ENCODE results near the gene SLIT1.

DNA sequence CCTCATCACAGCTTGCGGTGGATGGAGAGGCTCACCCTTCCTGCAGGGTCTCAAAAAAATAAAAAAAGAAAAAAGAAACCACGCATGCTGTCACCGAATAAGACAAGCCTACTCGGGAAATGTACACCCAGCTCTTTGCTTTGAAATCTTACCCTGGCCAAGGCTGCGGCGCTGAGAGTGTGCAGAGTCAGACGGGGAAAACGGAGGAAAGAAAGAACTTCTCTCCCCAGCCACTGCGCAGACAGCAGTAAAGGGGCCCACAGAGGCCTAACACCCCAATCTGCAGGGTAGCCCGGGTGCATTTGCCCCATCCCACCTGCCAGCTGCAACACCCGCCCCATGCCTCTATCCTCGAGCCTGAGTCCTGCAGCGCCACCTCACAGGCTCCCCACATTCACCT, 14.8 kb downstream of the SLIT1 start:
- TF ChIP-seq, protein P1, sequence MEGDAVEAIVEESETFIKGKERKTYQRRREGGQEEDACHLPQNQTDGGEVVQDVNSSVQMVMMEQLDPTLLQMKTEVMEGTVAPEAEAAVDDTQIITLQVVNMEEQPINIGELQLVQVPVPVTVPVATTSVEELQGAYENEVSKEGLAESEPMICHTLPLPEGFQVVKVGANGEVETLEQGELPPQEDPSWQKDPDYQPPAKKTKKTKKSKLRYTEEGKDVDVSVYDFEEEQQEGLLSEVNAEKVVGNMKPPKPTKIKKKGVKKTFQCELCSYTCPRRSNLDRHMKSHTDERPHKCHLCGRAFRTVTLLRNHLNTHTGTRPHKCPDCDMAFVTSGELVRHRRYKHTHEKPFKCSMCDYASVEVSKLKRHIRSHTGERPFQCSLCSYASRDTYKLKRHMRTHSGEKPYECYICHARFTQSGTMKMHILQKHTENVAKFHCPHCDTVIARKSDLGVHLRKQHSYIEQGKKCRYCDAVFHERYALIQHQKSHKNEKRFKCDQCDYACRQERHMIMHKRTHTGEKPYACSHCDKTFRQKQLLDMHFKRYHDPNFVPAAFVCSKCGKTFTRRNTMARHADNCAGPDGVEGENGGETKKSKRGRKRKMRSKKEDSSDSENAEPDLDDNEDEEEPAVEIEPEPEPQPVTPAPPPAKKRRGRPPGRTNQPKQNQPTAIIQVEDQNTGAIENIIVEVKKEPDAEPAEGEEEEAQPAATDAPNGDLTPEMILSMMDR (IDR thresholded peaks at IDR 0.05), result no peak
- no peak for TF ChIP-seq POLR2A (IDR thresholded peaks at IDR 0.05)

Data from thyroid gland (tissue), 4 donors.